Activated effector memory CD4-positive, alpha-beta T cell treated with anti-CD3 and anti-CD28 coated beads, Interleukin-2, amount 50 U/mL, for 16 hours (primary cell): ENCODE results near the gene MAD1L1.

Experiments
- DNase-seq: peaks from one replicate; pipeline ENCODE4 v3.0.0-alpha.2; 2020

MAD1L1 gene

GRCh38 chr7:1798191-1798590 lies 434.6 kb downstream of the MAD1L1 start:
- no peak for DNase-seq

GRCh38 chr7:1794888-1795542 lies 437.7 kb downstream of the MAD1L1 start:
- no peak for DNase-seq

- DNase-seq: no peak
Observed at GRCh38 chr7:1787681-1788235, 445.0 kb downstream of the MAD1L1 start.

GRCh38 chr7:1787241-1787640 lies 445.5 kb downstream of the MAD1L1 start:
- no peak for DNase-seq

GRCh38 chr7:1785839-1786238 lies 446.9 kb downstream of the MAD1L1 start:
- DNase-seq: no peak

- DNase-seq: no peak
Observed at GRCh38 chr7:1781369-1781768, 451.4 kb downstream of the MAD1L1 start.

- no peak for DNase-seq
Observed at GRCh38 chr7:1779445-1779844, 453.3 kb downstream of the MAD1L1 start.

- no peak for DNase-seq
Observed at GRCh38 chr7:1777122-1777521, 455.6 kb downstream of the MAD1L1 start.

GRCh38 chr7:1775389-1775788 lies 457.4 kb downstream of the MAD1L1 start:
- no peak for DNase-seq

GRCh38 chr7:1770331-1770730 lies 462.4 kb downstream of the MAD1L1 start:
- DNase-seq: no peak

GRCh38 chr7:1769286-1770200 lies 463.2 kb downstream of the MAD1L1 start:
- no peak for DNase-seq

GRCh38 chr7:1768832-1769231 lies 463.9 kb downstream of the MAD1L1 start:
- DNase-seq: no peak

GRCh38 chr7:1767524-1767923 lies 465.2 kb downstream of the MAD1L1 start:
- no peak for DNase-seq
